B cell (primary cell): ENCODE measurements around the gene LMF2. TPM values are rescaled to one million over a fixed set of nuclear protein-coding genes. Genes with fewer than 3 reads are reported as not detected.

Experiments
- ATAC-seq: fragments of 200-7000 bp; cut with Tn5 transposase; one replicate; pipeline ENCODE4 v1.10.0; 2021; ENCODE audit warnings: low read depth, mild to moderate bottlenecking, moderate number of reproducible peaks, moderate library complexity
- CTCF ChIA-PET: fragments of 350-600 bp; sonication (Branson Sonifier 250); formaldehyde crosslinking; loops from one replicate; lab custom pipeline; 2021; ENCODE audit warnings: antibody characterized with exemption, inconsistent platforms; lab: Charles Lee
- POLR2A ChIA-PET: fragments of 350-600 bp; sonication (Branson Sonifier 250); formaldehyde crosslinking; loops from one replicate; lab custom pipeline; 2021; ENCODE audit warnings: antibody characterized with exemption; lab: Charles Lee
- DNase-seq: peaks from one replicate; pipeline ENCODE4 v3.0.0; 2013
- H2AFZ ChIP-seq: 2 replicates; pipeline ENCODE4 v1.6.1; 2012; ENCODE audit warnings: mild to moderate bottlenecking, low read depth, low read length; ENCODE audit not compliant: insufficient read depth, poor library complexity, severe bottlenecking
- H3K27ac ChIP-seq, 2 donors: 1 replicate in 1 of 2; 2 replicates in 1 of 2; pipeline ENCODE4 v1.5.1; 2012 to 2013; ENCODE audit warnings: low read length in 2 of 2, mild to moderate bottlenecking in 2 of 2, moderate library complexity in 1 of 2
- H3K27me3 ChIP-seq, 4 experiments: fragments of 200-600 bp in 1 of 4; sonication (generic) in 1 of 4; replicated peaks in 1 of 4; 1 replicate in 2 of 4; 2 replicates in 2 of 4; pipeline versions ENCODE4 v1.6.1 to v1.7.0; 2013 to 2016; ENCODE audit warnings: low read length in 3 of 4, mild to moderate bottlenecking in 2 of 4, mixed read lengths in 1 of 4, moderate library complexity in 1 of 4; ENCODE audit not compliant: insufficient read depth in 4 of 4, control insufficient read depth in 3 of 4; ENCODE audit errors: control extremely low read depth in 1 of 4
- H3K36me3 ChIP-seq, 2 experiments: replicated peaks in 1 of 2; 1 replicate in 1 of 2; 2 replicates in 1 of 2; pipeline versions ENCODE4 v1.6.1 to v1.7.1; 2013; ENCODE audit warnings: low read length in 1 of 2; ENCODE audit not compliant: insufficient read depth in 2 of 2, control insufficient read depth in 1 of 2; ENCODE audit errors: control extremely low read depth in 1 of 2, extremely low read depth in 1 of 2
- H3K4me1 ChIP-seq, 2 donors: fragments of 200-600 bp in 1 of 2; sonication (generic) in 1 of 2; 1 replicate in 1 of 2; 2 replicates in 1 of 2; pipeline versions ENCODE4 v1.5.1 to v1.6.1; 2013 to 2017; ENCODE audit warnings: low read length in 2 of 2; ENCODE audit not compliant: control insufficient read depth in 2 of 2, insufficient read depth in 2 of 2
- H3K4me2 ChIP-seq: replicated peaks from 2 replicates; pipeline ENCODE3; 2012; ENCODE audit warnings: mild to moderate bottlenecking, low read depth, low read length; ENCODE audit not compliant: poor library complexity, severe bottlenecking
- H3K4me3 ChIP-seq, 5 experiments: fragments of 200-600 bp in 1 of 5; sonication (generic) in 1 of 5; 1 replicate in 3 of 5; 2 replicates in 2 of 5; pipeline versions ENCODE4 v1.5.1 to v1.7.0; 2011 to 2016; ENCODE audit warnings: low read length in 4 of 5, mild to moderate bottlenecking in 4 of 5, low read depth in 2 of 5, control low read depth in 1 of 5, moderate library complexity in 1 of 5; ENCODE audit not compliant: insufficient read depth in 1 of 5; ENCODE audit errors: control extremely low read depth in 1 of 5, extremely low read depth in 1 of 5
- H3K79me2 ChIP-seq: fragments of 200-600 bp; sonication (generic); one replicate; pipeline ENCODE4 v1.6.0; 2016; ENCODE audit warnings: low read length; ENCODE audit not compliant: control insufficient read depth, insufficient read depth
- H3K9ac ChIP-seq: fragments of 200-600 bp; sonication (generic); 2 replicates; pipeline ENCODE4 v1.6.1; 2017; ENCODE audit warnings: mild to moderate bottlenecking, low read length, moderate library complexity
- H3K9me3 ChIP-seq, 3 donors: one replicate each; pipeline versions ENCODE4 v1.6.1 to v1.7.1; 2013; ENCODE audit warnings: low read length in 2 of 3; ENCODE audit not compliant: control insufficient read depth in 2 of 3, insufficient read depth in 1 of 3; ENCODE audit errors: control extremely low read depth in 1 of 3
- H4K20me1 ChIP-seq: 2 replicates; pipeline ENCODE4 v1.6.0; 2012; ENCODE audit warnings: mild to moderate bottlenecking, low read length; ENCODE audit not compliant: insufficient read depth, control insufficient read depth, poor library complexity, severe bottlenecking
- H3K27ac Mint-ChIP-seq: one replicate; pipeline ENCODE4 v1.8.0; 2021; ENCODE audit warnings: mixed read lengths
- H3K27me3 Mint-ChIP-seq: one replicate; pipeline ENCODE4 v1.8.0; 2021; ENCODE audit warnings: mixed read lengths
- H3K4me1 Mint-ChIP-seq: one replicate; pipeline ENCODE4 v1.8.0; 2021; ENCODE audit warnings: mixed read lengths
- H3K4me3 Mint-ChIP-seq: one replicate; pipeline ENCODE4 v1.8.0; 2021; ENCODE audit warnings: mixed read lengths
- H3K9me3 Mint-ChIP-seq: one replicate; pipeline ENCODE4 v1.8.0; 2022; ENCODE audit warnings: mixed read lengths; ENCODE audit not compliant: insufficient read depth
- EZH2 ChIP-seq: IDR thresholded peaks from 2 replicates; pipeline ENCODE4 v1.6.1; 2012; ENCODE audit warnings: borderline replicate concordance, low read depth, mild to moderate bottlenecking, moderate library complexity, low read length; ENCODE audit not compliant: insufficient read depth, poor library complexity, severe bottlenecking
- WGBS: methylation state at CpG from one replicate; pipeline ENCODE4 v1.1.5; 2013; ENCODE audit warnings: missing lambda C conversion rate; ENCODE audit not compliant: insufficient coverage; 5-methylcytosine and 5-hydroxymethylcytosine counted together
- intact Hi-C: fragments of 100-400 bp; cut with micrococcal nuclease; formaldehyde crosslinking; loops from one replicate; pipeline ENCODE4 v1.10.0; 2022
- polyA plus RNA-seq: library from polyadenylated mRNA; depleted of rRNA; stranded (reverse); fragments of >200 nt; gene quantifications from 2 replicates; pipeline ENCODE4 v1.2.3, GENCODE V29; 2012
- total RNA-seq, 2 donors: library from RNA; stranded (reverse); fragments of 120-200 nt in 1 of 2; gene quantifications; 1 replicate in 1 of 2; 2 replicates in 1 of 2; pipeline versions ENCODE4 v1.2.3 to v1.2.4, GENCODE V29; 2013 to 2022
- TF ChIP-seq, protein P1 (sequence below): fragments of 200-600 bp; IDR thresholded peaks from one replicate; pipeline ENCODE4 v1.8.0; 2022; ENCODE audit warnings: antibody characterized with exemption, mild to moderate bottlenecking

LMF2 gene
- total and polyA plus RNA-seq, 2 donors (not counting 1 experiment from before 2014, with no cell fraction given), result 128 to 316 TPM

- peaks cover 30% of the 10 kb centered on the region for H4K20me1 ChIP-seq
- no peak for TF ChIP-seq EZH2
- TF ChIP-seq, protein P1, sequence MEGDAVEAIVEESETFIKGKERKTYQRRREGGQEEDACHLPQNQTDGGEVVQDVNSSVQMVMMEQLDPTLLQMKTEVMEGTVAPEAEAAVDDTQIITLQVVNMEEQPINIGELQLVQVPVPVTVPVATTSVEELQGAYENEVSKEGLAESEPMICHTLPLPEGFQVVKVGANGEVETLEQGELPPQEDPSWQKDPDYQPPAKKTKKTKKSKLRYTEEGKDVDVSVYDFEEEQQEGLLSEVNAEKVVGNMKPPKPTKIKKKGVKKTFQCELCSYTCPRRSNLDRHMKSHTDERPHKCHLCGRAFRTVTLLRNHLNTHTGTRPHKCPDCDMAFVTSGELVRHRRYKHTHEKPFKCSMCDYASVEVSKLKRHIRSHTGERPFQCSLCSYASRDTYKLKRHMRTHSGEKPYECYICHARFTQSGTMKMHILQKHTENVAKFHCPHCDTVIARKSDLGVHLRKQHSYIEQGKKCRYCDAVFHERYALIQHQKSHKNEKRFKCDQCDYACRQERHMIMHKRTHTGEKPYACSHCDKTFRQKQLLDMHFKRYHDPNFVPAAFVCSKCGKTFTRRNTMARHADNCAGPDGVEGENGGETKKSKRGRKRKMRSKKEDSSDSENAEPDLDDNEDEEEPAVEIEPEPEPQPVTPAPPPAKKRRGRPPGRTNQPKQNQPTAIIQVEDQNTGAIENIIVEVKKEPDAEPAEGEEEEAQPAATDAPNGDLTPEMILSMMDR, result no peak
- intact Hi-C loops, result loop anchor here (5.0 kb wide), 1 partner anchor 163 kb away; the partner anchor contains the start of gene PPP6R2
- no peak for ATAC-seq
- peak; percentile 22 for DNase-seq
- no peaks in the 10 kb centered on the region for H3K27me3 Mint-ChIP-seq
- H3K9me3 Mint-ChIP-seq, result no peaks in the 10 kb centered on the region
- H3K4me3 ChIP-seq, result no peak overlapping the region
- no peaks in the 10 kb centered on the region for H3K9me3 ChIP-seq
- no peak overlapping the region for H3K27ac ChIP-seq
- ChIA-PET POLR2A (no interaction called here), CTCF (interaction anchor here (0.9 to 5.8 kb wide), 2 partner anchors 20 to 79 kb away, joined by 5 to 71 read pairs; partner anchors contain the start of gene SCO2)
- H3K4me3 Mint-ChIP-seq, result no peak overlapping the region
- peak overlapping the region; percentile 32 for H3K27ac Mint-ChIP-seq
- no peaks in the 10 kb centered on the region for H3K27me3 ChIP-seq
- no peak overlapping the region for H3K9ac ChIP-seq
- WGBS, result 97% methylated on average over 10 of the region's 14 CpGs
- no peak overlapping the region for H2AFZ ChIP-seq
- peaks cover 19 to 29% of the 10 kb centered on the region in 2 donors for H3K4me1 ChIP-seq
- H3K79me2 ChIP-seq, result peaks cover 43% of the 10 kb centered on the region
- H3K4me1 Mint-ChIP-seq, result peaks cover 27% of the 10 kb centered on the region
- no peak overlapping the region for H3K4me2 ChIP-seq
- H3K36me3 ChIP-seq, result peaks cover 0 to 32% of the 10 kb centered on the region in 2 experiments
Measured at GRCh38 chr22:50505276-50505775, 2.2 kb downstream of the LMF2 start.

DNA sequence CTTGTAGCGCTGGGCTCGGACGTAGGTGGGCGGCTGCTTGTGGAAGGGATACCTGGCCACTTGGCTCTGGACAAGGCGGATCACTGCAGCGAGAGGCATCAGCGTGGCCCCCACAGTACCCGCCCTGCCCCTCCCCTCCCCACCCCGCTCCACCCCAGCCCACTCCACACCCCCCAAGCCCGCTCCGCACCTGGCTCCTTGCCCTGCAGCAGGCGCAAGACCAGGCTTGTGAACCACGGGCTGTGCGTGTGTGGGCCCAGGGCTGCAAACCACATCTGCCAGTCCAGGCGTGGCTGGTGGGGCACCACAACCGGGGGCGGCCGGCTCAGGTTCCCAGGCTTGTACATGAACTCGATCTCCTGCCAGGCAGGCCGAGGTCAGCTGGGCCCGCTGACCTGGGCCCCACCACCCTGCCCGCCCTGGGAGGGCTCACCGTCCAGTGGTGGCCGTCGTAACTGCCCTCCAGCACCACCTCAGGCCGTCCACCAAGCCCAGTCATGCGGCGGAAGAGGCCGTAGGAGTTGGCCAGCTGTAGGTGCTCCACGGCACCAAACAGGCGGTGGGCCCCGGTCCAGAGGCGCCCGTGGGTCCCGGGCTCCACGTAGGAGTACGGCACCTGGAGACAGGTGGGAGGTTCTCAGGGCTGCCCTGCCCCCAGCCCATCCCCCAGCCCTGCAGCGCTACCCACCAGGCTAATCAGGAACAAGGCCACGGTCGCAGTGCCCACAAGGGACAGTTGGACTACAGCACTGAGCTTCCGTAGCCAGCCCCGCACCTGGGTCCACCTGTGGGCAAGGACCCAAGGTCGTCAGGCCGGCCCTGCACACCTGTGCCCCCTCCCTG lies 2.9 kb downstream of the LMF2 start:
- Mint-ChIP-seq H3K27me3 (no peaks in the 10 kb centered on the region), H3K4me1 (peaks cover 26% of the 10 kb centered on the region), H3K4me3 (no peak overlapping the region), H3K9me3 (no peaks in the 10 kb centered on the region), H3K27ac (no peak overlapping the region)
- H3K27me3 ChIP-seq, result no peaks in the 10 kb centered on the region
- H3K4me2 ChIP-seq, result no peak overlapping the region
- no peak for TF ChIP-seq EZH2
- TF ChIP-seq, protein P1, result no peak
- peaks cover 19 to 29% of the 10 kb centered on the region in 2 donors for H3K4me1 ChIP-seq
- no peak overlapping the region for H3K9ac ChIP-seq
- WGBS, result 95% methylated on average over 37 of the region's 44 CpGs
- no peak overlapping the region for H2AFZ ChIP-seq
- no peaks in the 10 kb centered on the region for H3K9me3 ChIP-seq
- H3K36me3 ChIP-seq, result peaks cover 0 to 32% of the 10 kb centered on the region in 2 experiments
- ATAC-seq (no peak), DNase-seq (peak; percentile 22)
- H4K20me1 ChIP-seq, result peaks cover 30% of the 10 kb centered on the region
- intact Hi-C loops, result loop anchor here (5.0 kb wide), 1 partner anchor 162 kb away; the partner anchor contains the start of gene PPP6R2
- no peak overlapping the region for H3K27ac ChIP-seq
- H3K79me2 ChIP-seq, result peaks cover 36% of the 10 kb centered on the region
- no peak overlapping the region for H3K4me3 ChIP-seq
- ChIA-PET CTCF (interaction anchor here (0.5 to 0.9 kb wide), 2 partner anchors 78 to 150 kb away, joined by 3 to 5 read pairs; no protein-coding TSS in a partner anchor), POLR2A (no interaction called here)
